HG03159 (cell line): ENCODE measurements around the gene PIK3R5.

Source experiments
- ATAC-seq: cut with Tn5 transposase; IDR thresholded peaks from one replicate; pipeline ENCODE4 v1.9.1; 2021; ENCODE audit warnings: mild to moderate bottlenecking, moderate library complexity; ENCODE audit not compliant: unreplicated experiment

The PIK3R5 gene

DNA sequence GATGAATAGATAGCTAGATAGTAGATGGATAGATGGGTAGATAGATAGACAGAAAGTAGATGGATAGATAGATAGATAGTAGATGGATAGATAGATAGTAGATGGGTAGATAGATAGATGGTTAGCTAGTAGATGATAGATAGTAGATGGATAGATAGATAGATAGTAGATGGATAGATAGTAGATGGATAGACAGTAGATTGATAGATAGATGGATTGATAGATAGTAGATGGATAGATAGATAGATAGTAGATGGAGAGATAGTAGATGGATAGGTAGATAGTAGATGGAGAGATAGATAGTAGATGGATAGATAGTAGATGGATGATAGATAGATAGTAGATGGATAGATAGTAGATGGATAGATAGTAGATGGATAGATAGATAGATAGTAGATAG, 40.4 kb downstream of the PIK3R5 start:
- no peak for ATAC-seq

DNA sequence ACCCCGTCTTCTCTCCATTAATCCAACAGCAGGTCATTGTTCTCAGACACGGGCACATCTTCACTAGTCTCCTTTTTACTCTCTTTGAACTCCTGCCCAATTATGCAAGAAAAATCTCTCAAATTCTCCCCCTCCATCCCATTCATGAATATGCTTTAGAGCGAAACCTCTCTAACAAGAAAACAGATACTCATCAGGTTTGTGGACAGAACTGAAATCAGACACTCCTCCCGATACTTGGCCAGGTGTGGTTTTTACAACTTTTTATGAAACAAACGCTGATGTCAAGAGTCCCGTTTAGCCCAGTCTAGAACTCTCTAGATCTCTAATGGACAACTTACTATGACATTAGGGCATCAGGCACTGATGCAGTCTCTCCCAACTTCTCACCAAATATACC, 40.9 kb downstream of the PIK3R5 start:
- ATAC-seq = peak; percentile 79

DNA sequence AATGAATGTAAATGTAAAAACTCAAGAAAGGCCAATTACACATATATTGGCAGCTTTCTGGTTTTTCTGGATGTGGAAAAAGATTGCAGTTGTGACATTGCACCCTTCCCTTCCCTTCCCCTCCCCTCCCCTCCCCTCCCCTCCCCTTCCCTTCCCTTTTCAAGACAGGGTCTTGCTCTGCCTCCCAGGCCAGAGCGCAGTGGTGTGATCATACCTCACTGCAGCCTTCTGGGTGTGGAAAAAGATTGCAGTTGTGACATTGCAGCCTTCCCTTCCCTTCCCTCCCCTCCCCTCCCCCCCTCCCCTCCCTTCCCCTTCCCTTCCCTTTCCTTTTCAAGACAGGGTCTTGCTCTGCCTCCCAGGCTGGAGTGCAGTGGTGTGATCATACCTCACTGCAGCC, 41.7 kb downstream of the PIK3R5 start:
- ATAC-seq = no peak

DNA sequence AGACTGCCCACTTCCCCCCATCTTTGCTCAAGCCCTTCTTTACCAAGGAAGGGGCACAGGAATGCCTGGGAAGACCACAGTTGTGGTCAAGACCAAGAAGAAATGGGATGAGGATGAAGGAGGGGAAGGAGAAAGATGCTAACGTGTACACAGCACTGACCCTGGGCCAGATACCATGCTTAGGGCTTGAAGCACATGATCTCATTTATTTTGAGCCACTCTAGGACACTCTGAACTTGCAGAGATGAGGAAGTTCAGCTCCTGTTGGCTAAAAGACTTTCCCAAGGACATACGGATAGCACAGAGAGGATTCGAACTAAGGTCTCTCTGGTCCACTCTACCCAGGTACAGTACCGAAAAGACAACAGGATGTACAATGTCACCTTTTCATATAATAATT, 42.6 kb downstream of the PIK3R5 start:
- no peak for ATAC-seq

DNA sequence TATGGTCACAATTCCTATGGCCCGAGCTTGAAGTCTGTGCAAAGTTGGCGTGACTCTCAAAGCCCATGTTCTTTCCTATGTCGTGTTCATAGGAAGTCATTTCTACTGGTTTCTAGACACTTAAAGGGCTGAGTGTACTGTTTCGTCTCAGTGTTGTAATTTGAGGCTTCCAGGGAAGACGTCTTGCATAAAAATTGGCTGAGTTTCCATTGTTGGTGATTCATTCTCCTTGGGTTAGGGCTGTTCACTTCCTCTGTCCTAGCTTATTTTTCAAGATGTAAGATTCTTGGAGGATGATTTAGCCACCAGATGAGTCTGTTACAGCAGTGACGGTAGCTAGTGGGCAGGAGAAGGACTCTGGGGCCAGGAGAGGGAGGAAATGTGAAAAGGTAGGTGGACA, 43.1 kb downstream of the PIK3R5 start:
- ATAC-seq = no peak

DNA sequence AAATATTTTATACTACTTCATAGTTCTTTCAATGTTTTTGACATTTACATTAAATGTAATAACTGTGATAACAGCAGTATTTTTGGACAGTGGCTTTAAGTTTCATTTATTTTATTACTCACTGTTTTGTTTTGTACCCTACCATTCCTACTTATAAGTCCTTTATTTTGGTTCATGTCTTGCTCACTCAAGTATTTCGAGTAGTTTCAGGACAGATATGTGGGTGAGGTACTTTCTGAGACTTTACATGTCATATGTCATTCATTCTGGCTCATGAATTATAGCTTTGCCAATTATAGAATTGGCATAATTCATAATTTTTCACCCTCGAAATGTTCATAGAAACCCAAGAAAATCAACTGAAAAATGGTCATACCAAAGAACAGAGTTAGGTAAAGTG, 44.4 kb downstream of the PIK3R5 start:
- ATAC-seq = peak; percentile 54

DNA sequence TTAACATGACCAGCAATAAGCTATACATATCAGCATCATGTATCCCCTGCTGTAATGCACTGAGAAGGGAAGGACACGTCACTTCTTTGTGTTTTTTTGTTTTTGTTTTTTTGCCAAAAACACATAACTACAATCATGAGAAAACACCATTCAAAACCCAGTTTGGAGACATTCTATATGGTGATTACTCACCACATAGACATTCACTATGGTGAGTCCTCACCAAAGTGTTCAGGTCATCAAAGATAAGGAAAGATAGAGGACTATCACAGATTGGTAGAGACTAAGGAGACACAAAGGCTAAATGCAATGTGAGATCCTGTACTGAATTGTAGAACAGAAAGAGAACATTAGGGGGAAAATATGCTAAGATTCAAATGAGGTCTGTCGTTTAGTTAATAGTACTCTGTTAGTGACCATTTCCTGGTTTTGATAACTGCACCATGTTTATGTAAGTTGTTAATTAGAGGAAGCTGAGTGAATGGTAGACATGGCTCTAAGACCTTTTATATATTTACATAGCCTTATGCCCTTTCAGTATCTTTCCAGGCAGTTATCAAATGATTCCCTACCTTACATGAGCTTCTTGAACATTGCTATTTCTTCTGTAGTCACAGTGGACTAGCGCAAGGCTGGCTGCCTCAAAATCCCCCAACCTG, 46.6 kb downstream of the PIK3R5 start:
- ATAC-seq = no peak

DNA sequence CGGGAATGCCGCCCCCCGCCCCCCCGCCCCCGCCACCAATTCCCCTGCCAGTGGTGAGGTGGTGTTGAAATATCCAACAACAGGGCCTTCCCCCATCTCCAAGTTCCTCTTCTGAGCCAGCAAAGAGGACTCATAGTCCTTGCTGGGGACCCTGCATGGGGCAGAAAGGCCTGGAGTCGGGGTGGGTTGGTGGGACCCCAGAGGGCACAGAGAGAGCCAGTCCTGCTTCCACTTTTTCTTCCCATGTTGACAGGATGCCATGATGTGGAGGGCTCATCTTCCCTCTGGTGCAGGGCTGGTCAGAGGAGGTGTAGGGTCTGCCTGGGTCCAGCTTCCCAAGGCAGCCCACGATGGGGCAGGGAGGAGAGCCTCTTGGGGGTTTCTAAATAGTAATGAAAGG, 49.0 kb downstream of the PIK3R5 start:
- no peak for ATAC-seq

DNA sequence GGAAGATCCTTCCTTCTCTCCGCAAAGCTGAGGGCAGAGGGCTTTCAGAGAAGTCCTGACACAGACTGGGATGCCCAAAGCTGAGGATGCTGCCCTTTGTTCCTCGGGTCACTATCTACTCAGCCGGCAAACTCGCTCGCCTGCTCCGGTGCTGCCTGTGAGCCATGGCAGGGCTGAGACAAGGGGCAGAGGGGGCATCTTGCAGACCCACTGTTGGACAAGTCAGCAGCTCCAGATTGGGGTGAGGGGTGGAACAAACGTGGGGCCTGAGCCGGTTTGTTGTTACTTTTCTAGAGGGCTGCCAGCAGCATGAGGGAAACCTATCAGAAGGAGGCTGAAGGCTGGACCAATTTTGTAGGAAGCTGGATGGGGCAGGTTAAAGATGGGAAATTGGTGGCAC, 51.0 kb downstream of the PIK3R5 start:
- no peak for ATAC-seq

DNA sequence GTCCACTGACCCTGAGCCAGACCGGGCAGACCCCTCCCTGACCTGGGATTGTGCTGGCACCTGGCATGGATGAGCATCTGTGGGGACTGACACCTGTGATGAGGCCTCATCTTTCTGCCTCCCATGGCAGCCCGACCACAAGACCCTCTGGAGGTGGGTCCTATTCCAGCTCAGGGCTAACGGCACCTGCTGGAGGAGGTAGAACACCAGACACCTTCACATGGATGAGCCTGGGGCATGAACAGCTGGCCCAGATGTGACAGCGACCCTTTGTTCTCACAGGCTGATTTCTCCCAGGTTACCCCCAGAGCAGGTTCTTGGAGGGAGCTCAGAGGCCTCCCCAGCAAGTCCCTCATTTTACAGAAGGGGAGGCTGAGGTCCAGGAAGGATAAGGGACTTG, 51.6 kb downstream of the PIK3R5 start:
- ATAC-seq = no peak

DNA sequence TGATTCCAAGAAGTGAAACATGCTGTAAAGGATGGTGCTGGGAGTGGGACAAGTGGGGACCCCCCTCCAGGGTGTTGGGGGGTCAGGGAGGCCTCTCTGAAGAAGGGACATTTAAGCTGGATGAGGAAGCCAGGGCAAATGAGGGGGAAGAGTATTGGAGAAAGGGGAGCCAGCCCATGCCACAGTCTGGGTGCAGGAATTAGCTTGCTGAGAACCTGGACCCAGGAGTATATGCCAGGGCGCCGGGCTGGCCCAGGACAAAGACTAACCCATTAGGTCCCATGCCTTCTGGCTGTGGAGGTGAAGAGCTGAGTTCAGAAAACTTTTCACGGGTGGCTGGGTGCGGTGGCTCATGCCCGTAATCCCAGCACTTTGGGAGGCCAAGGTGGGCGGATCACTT, 52.4 kb downstream of the PIK3R5 start:
- no peak for ATAC-seq

DNA sequence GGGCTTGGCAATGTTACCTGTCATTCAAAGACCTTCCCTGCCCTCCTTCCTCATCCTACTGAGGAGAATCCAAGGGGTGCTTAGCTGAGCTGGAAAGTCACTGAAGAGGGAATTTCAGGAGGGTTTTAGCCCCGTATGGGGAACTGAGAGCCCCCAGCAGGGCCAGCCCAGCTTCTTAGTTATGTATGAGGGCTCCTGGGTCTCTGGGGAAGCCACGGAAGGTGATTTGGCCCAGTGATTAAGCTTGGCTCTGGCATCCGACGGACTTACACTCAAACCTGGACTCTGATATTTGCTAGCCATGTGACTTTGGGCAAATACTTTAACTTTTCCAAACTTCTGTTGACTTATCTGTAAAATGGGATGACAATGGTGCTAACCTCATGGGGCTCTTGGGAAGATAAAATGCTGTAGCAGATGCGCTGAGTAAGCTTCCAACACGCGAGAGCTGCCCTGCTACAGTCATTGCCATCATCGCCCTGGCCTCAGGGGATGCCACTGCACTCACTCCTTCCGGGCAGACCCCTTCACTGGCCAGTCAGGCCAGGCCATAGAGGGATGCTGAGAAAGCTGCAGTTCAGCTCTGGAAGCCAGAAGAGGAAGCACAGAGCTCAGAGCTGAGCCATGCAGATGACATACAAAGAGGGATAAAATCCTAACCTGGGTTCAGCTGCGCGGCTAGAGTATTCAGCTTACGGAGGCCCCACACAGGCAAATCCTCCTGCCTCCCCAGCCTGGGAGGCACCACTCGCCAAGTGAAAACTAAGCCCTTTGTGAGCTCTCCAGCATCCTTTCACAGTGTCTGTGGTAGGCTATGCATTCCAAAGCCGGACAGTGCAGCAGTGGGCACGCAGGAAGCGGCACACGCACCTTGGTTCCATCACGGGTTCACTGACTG, 53.2 kb downstream of the PIK3R5 start:
- no peak for ATAC-seq

DNA sequence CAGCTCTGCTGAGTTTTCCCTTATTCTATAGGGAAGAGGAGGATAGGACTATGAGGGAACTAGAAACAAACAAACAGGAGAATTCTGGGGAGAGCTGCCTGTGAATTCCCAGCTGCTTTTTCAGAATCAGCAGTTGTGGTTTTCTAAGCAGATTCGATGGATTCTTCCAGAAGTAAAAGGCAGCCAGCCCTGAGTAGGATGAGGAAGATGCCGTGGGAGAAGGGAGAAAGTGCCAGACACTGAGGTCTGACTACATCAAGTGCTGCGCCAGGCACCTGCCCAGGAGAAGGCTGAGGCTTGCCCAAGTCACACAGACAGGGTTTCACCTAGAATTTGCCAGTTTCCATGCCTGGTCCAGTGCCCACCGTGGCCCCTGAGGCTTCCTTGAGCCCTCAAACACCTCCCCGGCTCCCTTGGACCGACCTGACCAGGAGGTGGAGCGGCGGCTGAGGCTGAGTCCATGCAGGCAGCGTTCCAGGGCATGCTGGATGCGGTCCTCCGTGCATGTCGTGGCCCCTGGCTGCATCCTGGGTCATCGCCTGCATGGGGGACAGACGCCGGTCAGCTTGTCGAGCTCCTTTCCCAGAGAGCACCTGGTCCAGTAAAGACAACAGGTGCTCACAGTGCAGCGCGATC, 54.4 kb downstream of the PIK3R5 start:
- no peak for ATAC-seq

DNA sequence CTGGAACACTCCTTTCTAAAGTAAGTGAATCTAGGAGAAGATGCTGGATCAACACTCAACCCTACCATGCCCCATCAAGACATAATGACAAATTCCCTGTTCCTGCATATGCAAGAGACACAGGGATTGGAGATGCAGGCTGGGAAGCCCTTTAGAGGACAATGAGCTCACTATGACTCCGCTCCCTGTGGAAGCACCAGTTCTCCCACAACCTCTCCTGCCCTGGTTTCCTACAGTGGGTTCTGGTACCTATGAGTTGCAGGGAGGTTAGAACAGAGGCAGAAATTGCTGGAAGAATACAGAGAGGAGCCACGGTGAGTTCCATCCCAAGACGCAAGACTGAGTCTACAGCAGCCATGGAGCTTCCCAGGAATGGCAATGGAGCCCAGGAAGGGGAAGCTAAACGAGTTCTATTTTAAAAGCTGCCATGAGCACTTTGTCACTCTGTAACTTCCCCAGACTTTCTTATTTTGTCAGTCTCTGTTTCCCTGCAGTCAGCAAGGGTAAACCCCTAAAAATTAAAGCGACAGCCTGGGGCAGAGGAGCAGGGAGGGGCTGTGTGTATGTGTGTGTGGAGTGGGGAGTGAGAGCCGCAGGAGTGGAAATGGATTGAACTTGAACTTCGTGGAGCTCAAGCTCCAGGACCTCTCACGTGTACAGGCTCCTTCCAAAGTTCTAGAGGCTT, 55.8 kb downstream of the PIK3R5 start:
- no peak for ATAC-seq

DNA sequence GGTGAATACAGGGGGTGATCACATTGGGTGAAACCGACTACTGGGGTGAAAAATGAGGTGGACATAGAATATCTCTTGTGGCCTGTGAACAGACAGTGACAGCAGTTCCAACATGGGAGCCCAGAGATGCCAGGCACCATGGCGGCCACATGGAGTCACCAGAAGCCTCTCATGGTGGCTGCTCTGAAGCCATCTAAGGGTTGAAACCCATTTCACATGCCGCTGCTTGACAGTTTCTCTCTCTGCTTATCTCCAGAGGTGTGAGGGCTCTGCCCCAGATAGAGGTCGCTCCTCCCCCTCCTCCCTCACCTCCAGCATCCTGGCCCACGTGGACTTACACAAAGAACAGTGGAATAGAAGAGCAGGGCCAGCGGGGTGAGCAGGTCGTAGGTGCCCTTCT, 60.2 kb downstream of the PIK3R5 start:
- no peak for ATAC-seq

DNA sequence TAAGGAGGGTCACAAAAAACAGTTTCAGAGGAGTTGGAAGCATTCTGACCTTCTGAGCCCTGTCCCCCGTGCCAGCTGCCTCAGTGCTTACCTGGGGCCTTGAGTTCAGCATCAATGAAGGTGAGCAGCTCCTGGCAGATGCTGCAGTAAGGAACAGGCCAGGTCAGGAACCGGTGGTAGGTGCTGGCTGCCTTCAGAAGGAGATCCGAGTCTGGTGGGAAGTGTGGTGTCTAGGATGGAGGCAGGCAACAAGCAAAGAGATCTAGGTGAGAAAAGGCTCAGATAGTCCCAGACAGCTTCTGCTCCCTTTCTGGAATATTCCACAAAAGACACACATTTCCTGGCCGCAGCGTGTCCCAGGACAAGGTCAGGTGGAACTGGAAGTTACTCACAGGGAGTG, 60.8 kb downstream of the PIK3R5 start:
- ATAC-seq = no peak

DNA sequence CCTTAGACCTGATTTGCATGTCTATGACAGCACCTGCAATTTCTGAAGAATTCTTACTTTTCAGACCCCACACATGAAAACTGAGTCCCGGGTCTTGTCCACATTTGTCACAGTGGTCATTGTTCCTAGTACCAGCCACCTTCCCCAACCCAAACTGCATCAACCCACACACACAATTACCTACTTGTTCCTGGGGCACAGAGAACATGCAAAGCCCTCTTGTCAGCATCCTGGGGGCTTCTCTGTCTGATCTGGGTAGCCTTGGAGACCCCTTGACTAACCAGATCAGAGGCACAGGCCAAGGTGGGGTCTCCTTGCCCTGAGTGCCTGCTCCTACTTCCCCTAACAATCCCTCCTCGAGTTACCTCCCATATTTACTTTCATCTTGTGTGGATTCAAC, 61.3 kb downstream of the PIK3R5 start:
- no peak for ATAC-seq

DNA sequence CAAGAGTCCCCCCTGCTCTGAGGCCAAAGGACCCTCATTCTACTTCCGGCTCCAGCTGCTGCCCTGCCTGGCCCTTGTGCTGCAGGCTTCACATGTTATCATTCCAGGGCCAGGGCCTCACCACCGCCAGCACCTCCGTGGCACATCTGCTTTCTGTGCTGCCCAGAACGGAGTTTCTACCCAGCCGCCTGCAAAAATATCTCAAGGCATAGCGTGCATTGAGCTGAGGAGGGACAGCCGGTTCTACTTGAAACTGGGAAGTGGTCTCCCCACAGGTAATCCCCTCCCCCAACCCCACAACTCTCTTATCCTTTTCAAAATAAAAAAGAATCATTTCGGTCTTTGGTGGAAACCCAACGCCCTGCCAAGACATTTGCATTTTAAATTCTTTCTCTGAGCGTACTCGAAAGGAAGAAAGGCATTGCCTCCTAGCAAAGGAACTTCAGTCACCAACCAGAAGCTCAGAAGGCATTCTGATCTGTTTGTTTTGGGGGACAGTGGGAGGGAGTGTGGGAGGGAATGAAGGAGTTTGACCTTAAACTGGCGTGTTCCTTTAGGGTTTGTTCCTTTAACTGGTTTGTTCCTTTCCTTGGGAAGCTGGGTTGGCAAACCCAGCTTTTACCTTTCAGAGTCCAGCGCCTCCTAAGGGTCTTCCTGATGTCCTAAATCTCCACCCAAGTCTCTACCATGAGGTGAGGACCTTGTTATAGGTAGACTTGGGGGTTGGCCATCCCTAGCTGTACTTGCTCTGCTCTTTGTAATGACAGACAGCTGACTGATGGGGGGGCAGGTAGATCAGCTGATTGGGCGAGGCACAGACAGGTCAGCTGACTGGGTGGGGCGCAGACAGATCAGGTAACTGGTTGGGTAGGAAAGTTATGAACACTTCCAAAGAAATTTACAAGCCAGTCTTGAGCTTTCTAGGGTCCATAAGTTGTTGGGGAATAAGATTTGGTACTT, 64.6 kb downstream of the PIK3R5 start:
- ATAC-seq = no peak

DNA sequence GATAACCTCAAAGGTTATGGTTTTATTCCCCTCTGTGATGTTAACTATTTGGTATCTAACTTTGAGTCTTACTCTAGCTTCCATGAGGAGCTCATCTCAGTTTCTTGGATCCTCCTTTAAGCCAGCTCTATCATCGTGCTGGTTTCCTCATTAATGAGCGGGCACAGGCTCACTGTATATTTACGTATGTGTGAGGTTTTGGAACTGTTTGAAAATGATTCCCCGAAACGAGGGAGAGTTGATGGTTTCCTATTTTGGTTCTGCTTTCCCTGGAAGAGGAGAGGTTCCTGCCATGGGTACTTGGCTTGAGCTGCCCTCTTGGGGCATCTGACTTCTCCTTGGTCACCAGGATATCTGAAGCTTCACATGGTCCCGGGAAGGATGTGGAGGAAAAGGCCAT, 65.3 kb downstream of the PIK3R5 start:
- no peak for ATAC-seq

DNA sequence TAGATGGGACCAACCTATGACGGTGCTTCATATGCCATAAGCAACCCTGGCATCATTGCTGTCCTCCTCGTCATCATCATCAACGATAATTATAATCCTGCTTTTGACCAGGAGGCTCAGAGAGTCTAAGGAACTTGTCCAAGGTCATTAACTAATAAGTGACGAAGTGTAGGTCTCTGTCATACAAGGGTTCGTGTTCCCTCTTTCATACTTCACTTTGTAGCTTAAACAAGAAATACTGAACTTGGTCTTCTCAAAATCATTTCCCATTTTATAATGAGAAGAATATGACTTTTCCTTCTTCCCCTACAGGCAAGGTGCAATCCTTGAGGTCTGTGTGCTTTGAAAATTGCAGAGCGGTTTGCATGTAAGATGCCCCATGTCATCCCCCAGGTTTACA, 66.9 kb downstream of the PIK3R5 start:
- ATAC-seq = no peak
